SK-N-SH (cell line): Measurements from ENCODE around the gene GSC. TPM values are rescaled to one million over a fixed set of nuclear protein-coding genes. Genes with fewer than 3 reads are reported as not detected.

ENCODE experiments used
- CTCF ChIA-PET: fragments of 300-600, 350-600 bp; formaldehyde crosslinking; extraction: SDS; loops from one replicate; lab custom pipeline; 2021; lab: Yijun Ruan, JAX
- POLR2A ChIA-PET: fragments of 350-600 bp; sonication (Branson Sonifier 250); formaldehyde crosslinking; extraction: SDS; loops from one replicate; lab custom pipeline; 2020; ENCODE audit warnings: antibody characterized with exemption, inconsistent platforms; lab: Yijun Ruan, JAX
- DNase-seq: peaks from one replicate; pipeline ENCODE4 v3.0.0; 2012
- H2AFZ ChIP-seq: fragments of 200-600 bp; sonication (generic); 2 replicates; pipeline ENCODE4 v1.8.1; 2016; ENCODE audit warnings: antibody characterized with exemption, mild to moderate bottlenecking, low read depth
- H3F3A ChIP-seq: fragments of 200-600 bp; sonication (generic); replicated peaks from 2 replicates; pipeline ENCODE3; 2016; ENCODE audit warnings: antibody characterized with exemption, mild to moderate bottlenecking; ENCODE audit not compliant: insufficient read depth
- H3K27ac ChIP-seq, 2 experiments: fragments of 200-500 bp in 1 of 2; fragments of 200-600 bp in 1 of 2; sonication (Bioruptor generic) in 1 of 2; sonication (generic), shearing (Covaris generic) in 1 of 2; 2 replicates each; pipeline versions ENCODE4 v1.5.1 to v1.6.1; 2014 to 2016; ENCODE audit warnings: low read depth in 2 of 2, inconsistent platforms in 1 of 2, low read length in 1 of 2, mild to moderate bottlenecking in 1 of 2, mixed read lengths in 1 of 2
- H3K27me3 ChIP-seq: fragments of 200-600 bp; sonication (generic), shearing (Covaris generic); 2 replicates; pipeline ENCODE4 v1.6.1; 2016; ENCODE audit warnings: mixed run types; ENCODE audit not compliant: insufficient read depth
- H3K36me3 ChIP-seq, 2 experiments: fragments of 200-500 bp in 1 of 2; fragments of 200-600 bp in 1 of 2; sonication (Bioruptor generic) in 1 of 2; sonication (generic) in 1 of 2; replicated peaks in 1 of 2; 2 replicates each; pipeline versions ENCODE3 to v1.5.1; 2014 to 2016; ENCODE audit warnings: low read length in 1 of 2, mild to moderate bottlenecking in 1 of 2; ENCODE audit not compliant: insufficient read depth in 2 of 2, control insufficient read depth in 1 of 2
- H3K4me1 ChIP-seq, 2 experiments: fragments of 200-500 bp in 1 of 2; fragments of 200-600 bp in 1 of 2; sonication (Bioruptor generic) in 1 of 2; sonication (generic), shearing (Covaris generic) in 1 of 2; 2 replicates each; pipeline versions ENCODE4 v1.5.1 to v1.6.1; 2014 to 2016; ENCODE audit warnings: low read depth in 1 of 2, low read length in 1 of 2, mixed run types in 1 of 2; ENCODE audit not compliant: insufficient read depth in 2 of 2, control insufficient read depth in 1 of 2
- H3K4me2 ChIP-seq: fragments of 200-600 bp; sonication (generic), shearing (Covaris generic); 2 replicates; pipeline ENCODE4 v1.6.1; 2017; ENCODE audit warnings: mixed run types
- H3K4me3 ChIP-seq, 2 experiments: fragments of 200-500 bp in 1 of 2; fragments of 200-600 bp in 1 of 2; sonication (Bioruptor generic) in 1 of 2; sonication (generic), shearing (Covaris generic) in 1 of 2; 2 replicates each; pipeline versions ENCODE4 v1.5.1 to v1.8.1; 2014 to 2016; ENCODE audit warnings: low read depth in 2 of 2, inconsistent platforms in 1 of 2, low read length in 1 of 2, mild to moderate bottlenecking in 1 of 2, mixed read lengths in 1 of 2, moderate library complexity in 1 of 2
- H3K79me2 ChIP-seq: fragments of 200-600 bp; sonication (generic); 2 replicates; pipeline ENCODE4 v1.8.1; 2017; ENCODE audit warnings: mild to moderate bottlenecking; ENCODE audit not compliant: insufficient read depth
- H3K9ac ChIP-seq: fragments of 200-600 bp; sonication (generic); 2 replicates; pipeline ENCODE4 v1.6.1; 2017; ENCODE audit warnings: mixed run types
- H3K9me2 ChIP-seq: fragments of 200-600 bp; sonication (generic); 2 replicates; pipeline ENCODE4 v1.6.1; 2017; ENCODE audit warnings: mixed run types
- H3K9me3 ChIP-seq: fragments of 200-600 bp; sonication (generic); 2 replicates; pipeline ENCODE4 v1.6.1; 2017; ENCODE audit warnings: mixed run types, mild to moderate bottlenecking, moderate library complexity
- H4K20me1 ChIP-seq: fragments of 200-600 bp; sonication (generic); 2 replicates; pipeline ENCODE4 v1.6.1; 2017; ENCODE audit warnings: mild to moderate bottlenecking, mixed run types; ENCODE audit not compliant: insufficient read depth
- CHD2 ChIP-seq: fragments of 150-350 bp; IDR thresholded peaks from 2 replicates; pipeline ENCODE4 v1.6.1; 2018; ENCODE audit warnings: low read length; ENCODE audit not compliant: partially characterized antibody
- ELF1 ChIP-seq: IDR thresholded peaks from 2 replicates; pipeline ENCODE4 v1.4.0; 2012
- EP300 ChIP-seq, 2 experiments: IDR thresholded peaks; 2 replicates each; pipeline versions ENCODE4 v1.4.0 to v1.6.1; 2012; ENCODE audit warnings: borderline replicate concordance in 1 of 2, low read depth in 1 of 2, low read length in 1 of 2
- EZH2phosphoT487 ChIP-seq: fragments of 200-600 bp; sonication (generic); IDR thresholded peaks from 2 replicates; pipeline ENCODE4 v1.6.1; 2017; ENCODE audit warnings: low read depth, mixed run types, mild to moderate bottlenecking, antibody characterized with exemption, moderate library complexity, borderline replicate concordance
- FOSL2 ChIP-seq: IDR thresholded peaks from 2 replicates; pipeline ENCODE4 v1.4.0; 2012; ENCODE audit warnings: low read depth, mild to moderate bottlenecking, moderate library complexity, borderline replicate concordance
- FOXM1 ChIP-seq: IDR thresholded peaks from 2 replicates; pipeline ENCODE4 v1.4.0; 2012; ENCODE audit warnings: low read depth, mild to moderate bottlenecking
- IRF3 ChIP-seq: fragments of 150-350 bp; IDR thresholded peaks from 2 replicates; pipeline ENCODE4 v1.6.1; 2016; ENCODE audit warnings: mild to moderate bottlenecking, low read depth, low read length
- MEF2A ChIP-seq: IDR thresholded peaks from 2 replicates; pipeline ENCODE4 v1.4.0; 2012; ENCODE audit warnings: low read depth, borderline replicate concordance
- NRF1 ChIP-seq: IDR thresholded peaks from 2 replicates; pipeline ENCODE4 v1.6.1; 2012; ENCODE audit warnings: low read depth, mild to moderate bottlenecking, low read length
- POLR2AphosphoS5 ChIP-seq: IDR thresholded peaks from 2 replicates; pipeline ENCODE4 v1.6.1; 2012; ENCODE audit warnings: low read depth, low read length
- RAD21 ChIP-seq: IDR thresholded peaks from 2 replicates; pipeline ENCODE4 v1.6.1; 2012; ENCODE audit warnings: mild to moderate bottlenecking, low read length
- SIN3A ChIP-seq: IDR thresholded peaks from 2 replicates; pipeline ENCODE4 v1.6.1; 2012; ENCODE audit warnings: low read depth, mild to moderate bottlenecking, low read length, moderate library complexity, borderline replicate concordance
- TAF1 ChIP-seq: IDR thresholded peaks from 2 replicates; pipeline ENCODE4 v1.6.1; 2012; ENCODE audit warnings: low read depth, mild to moderate bottlenecking, low read length, moderate library complexity, borderline replicate concordance
- TEAD4 ChIP-seq: IDR thresholded peaks from 2 replicates; pipeline ENCODE4 v1.4.0; 2012; ENCODE audit warnings: mild to moderate bottlenecking, borderline replicate concordance; ENCODE audit not compliant: insufficient read depth
- USF2 ChIP-seq: fragments of 150-350 bp; IDR thresholded peaks from 2 replicates; pipeline ENCODE4 v1.6.1; 2017; ENCODE audit warnings: antibody characterized with exemption, low read length, low read depth, borderline replicate concordance
- YY1 ChIP-seq: IDR thresholded peaks from 2 replicates; pipeline ENCODE4 v1.4.0; 2012; ENCODE audit warnings: low read depth, mild to moderate bottlenecking
- WGBS: methylation state at CpG from one replicate; pipeline ENCODE4 v1.1.6; 2017; ENCODE audit warnings: low lambda C conversion rate; 5-methylcytosine and 5-hydroxymethylcytosine counted together
- polyA plus RNA-seq, 3 experiments: library from polyadenylated mRNA; depleted of rRNA; stranded (reverse); fragments of >200 nt; gene quantifications; 2 replicates each; pipeline ENCODE4 v1.2.3, GENCODE V29; 2012

Gene GSC
- polyA plus RNA-seq, 1 of the 3 experiments (the other 2 are of a cell fraction), result 1.3 TPM

GRCh38 chr14:94751321-94751720, 18.6 kb downstream of the GSC start:
- no peak overlapping the region for H3K27ac ChIP-seq
- POLR2A ChIA-PET, result no interaction called here
- H3K9ac ChIP-seq, result no peak overlapping the region
- CTCF ChIA-PET, result no interaction called here
- H3K4me1 ChIP-seq, result no peaks in the 10 kb centered on the region
- H3K9me3 ChIP-seq, result no peaks in the 10 kb centered on the region
- no peaks in the 10 kb centered on the region for H3K27me3 ChIP-seq
- no peak overlapping the region for H2AFZ ChIP-seq
- no peak for DNase-seq
- no peaks in the 10 kb centered on the region for H3K36me3 ChIP-seq
- H3K4me2 ChIP-seq, result no peak overlapping the region
- WGBS, result 59% methylated on average over 11 of the region's 11 CpGs
- H3K9me2 ChIP-seq, result no peaks in the 10 kb centered on the region
- TF ChIP-seq CHD2, result no peak
- TF ChIP-seq SIN3A, result no peak
- TF ChIP-seq RAD21, result no peak
- TF ChIP-seq EP300 (IDR thresholded peaks at IDR 0.05; ENCODE audit: borderline replicate concordance in 1 of 2, low read depth in 1 of 2, low read length in 1 of 2), result no peak
- TF ChIP-seq FOXM1, result no peak
- TF ChIP-seq EZH2phosphoT487, result no peak
- no peak for TF ChIP-seq YY1
- TF ChIP-seq MEF2A, result no peak
- TF ChIP-seq ELF1, result no peak
- no peak for TF ChIP-seq FOSL2
- no peak for TF ChIP-seq TEAD4
- no peak for TF ChIP-seq IRF3
- TF ChIP-seq POLR2AphosphoS5, result no peak
- TF ChIP-seq TAF1, result no peak
- TF ChIP-seq, all 33 proteins: peak for 0
- Histone ChIP-seq H3K79me2 (no peaks in the 10 kb centered on the region), H3F3A (no peaks in the 10 kb centered on the region), H3K4me3 (no peak overlapping the region), H4K20me1 (no peaks in the 10 kb centered on the region)

GRCh38 chr14:94750371-94750770, 19.5 kb downstream of the GSC start:
- Histone ChIP-seq H3K9me2 (no peaks in the 10 kb centered on the region), H3K9me3 (no peaks in the 10 kb centered on the region), H3K4me3 (no peak overlapping the region), H3K9ac (no peak overlapping the region), H3K4me1 (no peaks in the 10 kb centered on the region), H3K4me2 (no peak overlapping the region), H3K27ac (no peak overlapping the region), H3K79me2 (no peaks in the 10 kb centered on the region), H3K36me3 (no peaks in the 10 kb centered on the region), H3F3A (no peaks in the 10 kb centered on the region), H3K27me3 (no peaks in the 10 kb centered on the region), H2AFZ (no peak overlapping the region), H4K20me1 (no peaks in the 10 kb centered on the region)
- 49% methylated on average over 2 of the region's 2 CpGs for WGBS
- no peak for TF ChIP-seq USF2
- no peak for TF ChIP-seq POLR2AphosphoS5
- no peak for TF ChIP-seq YY1
- TF ChIP-seq NRF1, result no peak
- DNase-seq, result no peak
- ChIA-PET POLR2A (no interaction called here), CTCF (interaction anchor here (1.9 to 3.5 kb wide), 4 partner anchors 13 to 61 kb away, joined by 6 to 26 read pairs (median 12); partner anchors contain the start of gene GSC)
